T-helper 9 cell (primary cell): ENCODE measurements around the gene ASCC1.
"Not testable (repeated sequence)": the region's sequence is repeated elsewhere in the genome, so short reads cannot be mapped to it uniquely, and the experiment has no call there.

Experiments
- DNase-seq: peaks from one replicate; pipeline ENCODE4 v3.0.0-alpha.2; 2020
- total RNA-seq, 2 donors: gene quantifications; one replicate each; lab custom pipeline; 2026; lab: John Stamatoyannopoulos, UW

The ASCC1 gene, protein sequence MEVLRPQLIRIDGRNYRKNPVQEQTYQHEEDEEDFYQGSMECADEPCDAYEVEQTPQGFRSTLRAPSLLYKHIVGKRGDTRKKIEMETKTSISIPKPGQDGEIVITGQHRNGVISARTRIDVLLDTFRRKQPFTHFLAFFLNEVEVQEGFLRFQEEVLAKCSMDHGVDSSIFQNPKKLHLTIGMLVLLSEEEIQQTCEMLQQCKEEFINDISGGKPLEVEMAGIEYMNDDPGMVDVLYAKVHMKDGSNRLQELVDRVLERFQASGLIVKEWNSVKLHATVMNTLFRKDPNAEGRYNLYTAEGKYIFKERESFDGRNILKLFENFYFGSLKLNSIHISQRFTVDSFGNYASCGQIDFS
- total RNA-seq = 10.4 to 17.1 reads per million in 2 donors

DNA sequence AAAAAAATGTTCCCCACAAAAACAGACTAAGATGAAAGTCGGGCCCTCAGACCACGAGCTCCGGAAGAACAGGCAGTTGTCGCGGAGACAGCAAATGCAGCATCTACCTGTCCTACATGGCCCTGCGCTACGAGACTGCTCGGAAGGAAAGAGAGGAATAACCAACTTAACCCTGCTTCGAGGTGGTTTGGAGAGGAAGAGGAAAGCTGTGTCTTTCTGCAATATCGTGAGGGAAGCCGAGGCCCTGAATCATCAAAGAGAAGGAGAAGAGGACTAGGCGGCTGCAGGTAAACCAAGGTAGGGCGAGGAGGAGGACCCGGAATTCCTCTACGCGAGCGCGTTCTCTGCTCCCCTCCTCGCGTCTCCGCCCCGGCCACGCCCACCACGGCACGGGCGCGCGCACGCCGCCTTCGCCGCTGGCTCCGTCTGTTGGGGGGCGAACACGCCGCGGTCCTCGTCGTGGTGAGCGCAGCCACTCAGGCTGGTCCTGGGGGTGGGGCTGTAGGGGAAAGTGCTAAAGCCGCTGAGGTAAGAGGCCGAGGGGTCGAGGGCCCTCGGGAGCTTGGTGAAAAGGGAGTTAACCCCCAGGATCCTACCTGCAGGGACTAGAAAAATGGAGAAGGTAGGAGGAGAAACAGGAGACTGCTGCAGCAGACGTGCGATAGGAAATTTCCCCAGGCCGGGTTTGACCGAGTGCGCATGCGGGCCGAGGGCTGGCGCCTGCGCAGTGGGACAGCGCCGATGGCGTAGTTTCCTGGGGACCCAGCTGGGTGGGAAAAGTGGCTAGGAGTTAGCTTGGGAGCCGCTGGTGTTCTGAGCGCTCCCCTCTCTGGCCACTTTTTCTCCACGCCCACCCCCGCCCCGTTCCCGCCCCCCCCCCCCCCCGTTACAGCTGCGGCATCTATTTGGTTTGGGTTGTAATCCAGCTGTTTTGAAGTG lies at the start of gene ASCC1, which contains the start of gene ANAPC16:
TSS of gene ASCC1 (minus strand) at position 666 of the 939 bp plus-strand sequence. CDS start 2,978 bp downstream, outside the sequence.
TSS of gene ANAPC16 (plus strand) at position 402 of the 939 bp plus-strand sequence. CDS start 7,903 bp downstream, outside the sequence.
- peak; percentile 90 for DNase-seq

DNA sequence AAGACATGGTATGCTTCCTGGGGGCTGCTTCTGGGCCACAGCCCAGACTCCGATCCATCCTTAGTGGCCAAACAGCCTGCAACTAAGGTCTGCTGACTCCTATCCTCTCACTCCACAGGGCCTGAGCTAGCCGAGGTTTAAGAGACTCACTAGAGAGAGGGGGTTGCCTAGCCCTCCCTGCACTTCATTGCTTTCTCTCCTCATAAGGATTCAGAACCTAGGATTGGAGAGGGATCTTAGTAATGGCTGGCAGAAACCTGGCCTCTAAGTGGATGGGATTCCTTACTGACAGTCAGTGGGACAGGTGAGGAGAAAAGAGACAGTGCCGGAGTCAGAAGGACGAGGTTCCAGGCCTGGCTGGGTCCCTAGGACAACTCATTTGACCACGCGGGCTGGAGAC lies 49.4 kb upstream of the ASCC1 start:
- DNase-seq = no peak

DNA sequence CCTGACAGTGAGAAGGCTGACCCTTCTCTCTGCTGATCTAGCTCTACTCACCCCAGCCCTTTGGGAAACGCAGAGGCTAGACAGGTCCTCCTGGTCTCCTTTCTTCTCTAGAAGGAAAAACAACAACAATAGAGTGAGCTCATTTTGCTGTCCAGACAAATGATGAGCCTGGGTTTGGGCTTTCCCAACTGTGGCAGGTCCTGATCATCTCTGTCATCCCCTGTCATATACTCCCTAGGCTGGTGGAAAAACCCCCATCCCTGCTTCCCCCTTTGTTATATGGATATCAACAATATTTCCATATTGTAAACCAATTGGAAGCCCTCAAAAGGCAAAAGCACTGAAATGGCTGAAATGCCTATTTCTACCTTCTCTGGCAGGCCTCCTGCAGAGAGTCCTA lies 48.5 kb upstream of the ASCC1 start:
- no peak for DNase-seq

DNA sequence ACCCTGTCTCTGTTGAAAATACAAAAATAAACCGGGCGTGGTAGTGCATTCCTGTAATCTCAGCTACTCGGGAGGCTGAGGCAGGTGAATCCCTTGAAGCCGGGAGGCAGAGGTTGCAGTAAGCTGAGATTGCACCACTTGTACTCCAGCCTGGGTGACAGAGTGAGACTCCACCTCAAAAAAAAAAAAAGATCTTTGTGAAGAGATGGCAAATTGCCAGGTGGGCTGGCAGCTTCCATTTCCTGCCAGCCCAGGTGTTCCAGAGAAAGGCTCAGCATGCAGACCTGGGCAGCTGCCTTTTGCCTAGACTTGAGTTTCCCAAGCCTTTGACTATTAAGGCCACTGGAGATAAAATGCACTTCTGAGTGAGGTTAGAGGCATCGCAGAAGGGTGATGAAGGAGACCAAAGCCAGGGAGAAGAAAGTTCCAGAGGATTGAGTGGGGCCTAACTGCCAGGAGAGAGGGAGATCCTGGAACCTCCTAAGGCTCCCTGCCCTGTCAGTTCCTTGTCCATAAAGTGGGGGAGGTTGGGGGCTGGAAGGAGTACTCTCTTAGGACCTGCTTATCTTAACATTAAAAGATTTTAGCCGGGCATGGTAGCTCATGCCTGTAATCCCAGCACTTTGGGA lies 47.7 kb upstream of the ASCC1 start:
- peak; percentile 18 for DNase-seq

DNA sequence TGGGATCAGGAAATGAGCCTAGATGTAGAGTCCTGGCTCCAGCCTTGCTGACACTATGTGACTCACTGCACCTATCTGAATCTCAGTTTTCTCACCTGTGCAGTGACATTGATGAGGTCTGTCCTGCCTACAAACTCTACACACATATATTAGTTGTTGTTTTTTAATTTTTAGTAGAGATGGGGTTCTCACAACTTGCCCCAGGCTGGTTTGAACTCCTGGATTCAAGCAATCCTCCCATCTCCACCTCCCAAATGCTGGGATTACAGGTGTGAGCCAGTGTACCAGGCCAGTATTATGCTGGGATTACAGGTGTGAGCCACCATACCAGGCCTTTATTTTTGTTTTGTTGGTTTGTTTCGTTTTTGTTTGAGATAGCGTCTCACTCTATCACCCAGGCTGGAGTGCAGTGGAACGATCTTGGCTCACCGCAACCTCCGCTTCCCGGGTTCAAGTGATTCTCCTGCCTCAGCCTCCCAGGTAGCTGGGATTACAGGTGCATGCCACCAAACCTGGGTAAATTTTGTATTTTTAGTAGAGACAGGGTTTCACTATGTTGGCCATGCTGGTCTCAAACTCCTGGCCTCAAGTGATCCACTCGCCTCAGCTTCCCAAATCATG lies 45.8 kb upstream of the ASCC1 start:
- DNase-seq = no peak

DNA sequence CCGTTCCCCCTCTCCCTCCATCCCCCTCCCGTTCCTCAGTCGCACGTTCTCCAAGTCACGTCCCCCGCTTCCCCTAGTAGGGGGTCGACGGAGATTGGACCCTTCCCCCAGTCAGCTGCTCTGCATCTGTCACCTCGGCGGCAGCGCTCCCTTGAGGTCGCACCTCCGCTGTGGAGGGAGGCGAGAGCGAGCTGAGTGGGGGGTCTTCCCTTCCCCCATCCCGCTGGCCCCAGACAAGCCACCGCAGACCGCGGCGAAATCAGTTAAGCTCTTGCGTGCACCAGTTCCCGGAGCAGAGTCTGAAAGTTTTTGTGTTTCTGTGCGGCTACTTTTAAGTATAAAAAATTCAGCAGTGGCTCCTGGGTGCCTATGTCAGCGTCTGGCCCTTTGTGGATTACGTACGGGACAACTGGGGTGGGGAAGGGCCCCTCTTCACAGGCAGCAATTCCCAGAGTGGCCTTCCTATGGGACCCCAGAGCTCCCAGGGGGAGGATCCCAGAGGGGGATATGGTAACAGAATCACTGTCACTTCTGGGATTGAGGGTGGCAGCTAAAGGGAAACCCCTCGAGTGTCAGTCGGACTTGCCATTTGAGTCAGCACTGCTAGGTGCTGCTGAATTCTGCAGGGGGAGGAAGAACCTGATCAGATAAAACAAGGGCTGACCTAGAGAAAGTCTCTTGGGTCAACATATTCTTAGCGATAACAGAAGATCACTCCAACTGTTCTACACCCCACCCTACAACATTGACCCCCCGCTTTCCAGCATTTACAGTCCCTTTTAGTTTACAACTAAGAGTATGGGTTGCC lies 45.1 kb upstream of the ASCC1 start:
- peak; percentile 52 for DNase-seq

DNA sequence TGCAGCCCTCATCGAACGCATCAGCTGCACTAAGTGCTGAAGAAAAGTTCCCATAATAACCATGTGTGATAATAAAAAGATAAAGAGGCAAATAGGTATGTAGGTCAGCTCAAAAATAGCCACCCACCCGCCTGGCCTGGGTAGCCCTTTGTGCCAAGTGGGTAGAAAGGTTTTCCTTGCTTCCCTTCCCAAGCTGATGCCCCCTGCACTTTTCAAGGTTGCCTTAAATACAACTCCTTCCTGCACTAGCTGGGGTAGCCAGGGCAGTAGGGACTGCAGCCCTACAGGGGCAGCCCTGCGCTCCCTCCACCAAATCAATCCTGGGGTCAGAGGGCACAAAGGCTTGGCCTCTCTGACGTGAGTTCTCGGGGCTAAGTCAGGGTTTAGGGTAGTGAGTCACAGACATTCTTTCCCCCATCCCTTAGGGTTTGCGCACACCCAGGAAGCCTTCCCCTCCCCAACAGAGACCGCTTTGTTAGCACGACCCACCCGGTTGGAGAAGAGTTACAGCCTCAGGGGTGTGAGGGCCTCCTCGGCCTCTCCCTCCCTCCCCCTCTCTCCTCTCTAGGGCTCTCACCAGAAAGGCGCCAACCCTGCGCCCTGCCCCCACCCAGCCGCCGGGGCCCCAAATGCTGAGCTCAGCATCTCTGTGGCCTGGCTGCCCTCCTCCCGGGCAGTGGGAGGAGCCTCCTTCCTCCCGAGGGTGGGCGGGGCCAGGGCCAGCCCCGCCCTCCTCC lies 44.3 kb upstream of the ASCC1 start:
- peak; percentile 70 for DNase-seq

DNA sequence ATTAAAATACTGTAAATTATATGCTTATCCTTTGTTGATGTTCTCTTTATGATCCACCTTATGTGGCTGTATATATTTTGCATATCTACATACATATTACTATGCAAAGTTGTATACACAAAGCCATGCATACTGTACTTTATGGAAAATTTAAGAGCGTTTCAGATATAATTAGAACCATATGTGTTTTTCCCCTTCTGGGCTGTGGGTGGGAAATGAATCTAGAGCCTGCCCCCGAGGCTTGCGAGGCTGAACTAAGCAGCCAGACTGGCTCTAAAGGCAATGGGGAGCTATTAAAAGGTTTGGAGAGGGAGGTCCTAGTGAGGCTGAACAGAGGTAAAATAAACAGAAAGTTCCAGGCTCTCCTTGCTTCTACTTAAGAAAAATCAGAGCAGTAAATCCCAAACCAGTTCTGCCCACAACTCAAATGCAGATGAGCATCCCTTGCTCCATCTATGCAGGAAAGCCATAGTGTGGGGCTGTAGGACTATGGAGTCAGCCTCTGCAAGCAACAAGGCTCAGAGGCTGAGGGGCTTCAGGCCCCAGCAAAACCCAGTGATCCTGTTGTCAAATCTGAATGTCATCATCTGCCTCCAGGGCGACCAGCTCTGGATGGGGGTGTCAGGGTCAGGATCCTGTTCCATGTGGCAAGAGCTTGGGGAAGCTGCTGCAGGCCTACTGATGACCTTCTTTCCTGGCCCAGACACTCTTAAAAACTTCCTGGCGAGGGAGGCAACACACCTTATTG lies 43.6 kb upstream of the ASCC1 start:
- DNase-seq = no peak

DNA sequence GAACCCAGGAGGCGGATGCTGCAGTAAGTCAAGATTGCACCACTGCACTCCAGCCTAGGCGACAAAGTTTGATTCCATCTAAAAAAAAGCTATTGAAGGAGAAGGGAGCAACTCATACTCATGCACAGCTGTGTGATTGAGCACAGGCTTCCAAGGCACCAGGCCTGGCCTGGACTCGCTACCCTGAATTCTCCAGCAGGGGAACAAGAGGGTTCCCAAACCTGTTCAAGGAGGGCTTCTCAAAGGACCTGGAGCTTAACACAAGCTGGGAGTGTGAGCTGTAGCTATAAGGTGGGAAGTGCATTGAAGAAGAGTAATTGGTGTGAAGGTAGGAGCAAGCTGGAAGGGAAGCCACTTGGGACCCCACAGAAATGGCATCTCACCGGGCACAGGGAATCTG lies 42.5 kb upstream of the ASCC1 start:
- no peak for DNase-seq

DNA sequence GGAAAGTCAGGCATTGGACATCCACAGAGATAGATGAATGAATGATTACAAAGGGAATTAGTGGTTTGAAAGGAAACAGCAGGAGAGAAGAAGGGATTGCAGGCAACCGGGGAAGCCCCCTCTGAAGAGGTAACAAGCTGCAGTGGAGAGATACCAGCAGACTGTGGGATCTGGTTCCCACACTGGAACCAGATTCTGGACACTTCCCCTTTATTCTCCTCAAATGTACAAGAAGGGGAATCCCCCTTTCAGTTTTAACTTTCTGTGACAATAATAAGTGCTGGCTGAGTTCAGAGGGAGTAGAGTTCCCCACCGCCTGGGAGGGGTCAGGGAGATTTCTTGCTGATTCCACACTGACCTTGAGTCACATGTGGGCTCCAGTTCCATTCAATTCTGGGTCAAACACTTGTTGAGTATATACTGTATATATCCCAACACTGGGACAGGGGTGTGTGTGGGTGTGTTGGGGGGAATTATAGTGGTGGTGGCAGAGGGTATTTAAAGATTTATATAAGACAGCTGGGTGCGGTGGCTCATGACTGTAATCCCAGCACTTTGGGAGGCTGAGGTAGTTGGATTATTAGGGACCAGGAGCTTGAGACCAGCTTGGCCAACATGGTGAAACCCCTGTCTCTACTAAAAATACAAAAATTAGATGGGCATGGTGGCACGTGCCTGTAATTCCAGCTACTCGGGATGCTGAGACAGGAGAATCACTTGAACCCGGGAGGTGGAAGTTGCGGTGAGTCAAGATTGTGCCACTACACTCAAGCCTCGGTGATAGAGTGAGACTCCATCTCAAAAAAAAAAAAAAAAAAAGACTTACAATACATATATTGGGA lies 41.2 kb upstream of the ASCC1 start:
- no peak for DNase-seq

DNA sequence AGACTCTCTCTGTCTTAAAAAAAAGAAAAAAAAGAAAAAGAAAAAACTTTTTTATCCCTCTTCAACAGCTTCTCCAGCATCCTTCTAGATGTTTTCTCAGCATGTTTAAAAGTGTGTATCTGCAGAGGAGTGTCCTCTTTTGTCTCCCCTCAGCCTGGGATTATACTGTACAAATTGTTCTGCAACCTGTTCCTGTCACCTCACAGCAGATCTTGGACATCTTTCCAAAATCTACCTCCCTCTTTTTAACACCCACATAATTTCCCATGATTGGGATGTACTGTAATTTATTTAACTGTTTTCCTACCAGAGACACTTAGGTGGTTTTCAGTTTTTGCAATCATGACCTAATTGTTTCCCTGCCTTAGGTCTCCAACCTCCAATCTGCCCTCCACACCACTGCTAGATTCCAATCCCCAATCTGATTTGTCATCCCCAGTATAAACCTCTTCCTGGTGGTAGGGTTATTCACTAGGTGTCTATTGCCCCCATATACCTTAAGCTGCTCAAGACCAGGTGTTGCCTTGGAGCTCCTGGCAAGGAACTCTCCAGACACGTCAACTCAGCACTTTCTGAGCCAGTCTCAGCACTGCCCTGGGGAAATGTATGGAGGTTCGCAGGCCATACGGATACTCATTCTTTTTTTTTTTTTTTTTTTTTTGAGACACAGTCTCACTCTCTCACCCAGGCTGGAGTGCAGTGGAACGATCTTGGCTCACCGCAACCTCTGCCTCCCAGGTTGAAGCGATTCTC lies 40.1 kb upstream of the ASCC1 start:
- DNase-seq = no peak

DNA sequence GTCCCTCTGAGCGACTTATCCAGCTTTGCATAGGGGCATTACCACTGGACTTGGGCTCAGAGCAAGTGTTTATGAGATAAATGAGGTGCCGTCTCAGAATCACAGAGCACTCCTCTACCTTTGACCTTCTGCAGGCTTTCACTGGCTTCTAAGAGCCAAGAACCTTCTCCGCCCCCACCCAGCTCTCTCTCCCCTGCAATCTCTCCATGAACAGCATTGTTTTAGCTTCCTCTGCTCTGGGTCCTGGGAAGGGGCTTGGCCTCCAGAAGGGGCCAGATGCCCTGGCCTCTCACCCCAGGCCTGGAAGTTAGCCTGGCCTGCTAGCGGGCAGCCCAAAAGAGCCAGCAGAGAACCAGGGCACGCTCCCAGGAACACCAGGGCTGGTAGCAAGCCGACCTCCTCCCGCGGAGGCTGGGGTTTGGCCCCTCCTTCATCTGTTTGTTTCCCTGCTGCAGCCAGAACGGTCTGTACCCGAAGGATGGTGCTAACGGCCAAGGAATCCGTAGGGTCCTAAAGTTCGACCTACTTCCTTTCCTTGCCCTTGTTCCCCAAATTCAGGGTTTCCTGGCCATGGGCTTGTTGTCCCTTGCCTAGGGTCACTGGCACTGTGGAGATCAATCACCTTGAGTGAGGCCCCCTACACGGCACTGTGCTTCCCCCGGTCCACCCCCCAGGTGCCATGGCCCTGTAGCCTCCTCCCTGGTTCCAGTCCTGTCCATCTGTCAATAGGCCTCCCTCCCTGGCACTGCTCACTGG lies 38.9 kb upstream of the ASCC1 start:
- DNase-seq = no peak

DNA sequence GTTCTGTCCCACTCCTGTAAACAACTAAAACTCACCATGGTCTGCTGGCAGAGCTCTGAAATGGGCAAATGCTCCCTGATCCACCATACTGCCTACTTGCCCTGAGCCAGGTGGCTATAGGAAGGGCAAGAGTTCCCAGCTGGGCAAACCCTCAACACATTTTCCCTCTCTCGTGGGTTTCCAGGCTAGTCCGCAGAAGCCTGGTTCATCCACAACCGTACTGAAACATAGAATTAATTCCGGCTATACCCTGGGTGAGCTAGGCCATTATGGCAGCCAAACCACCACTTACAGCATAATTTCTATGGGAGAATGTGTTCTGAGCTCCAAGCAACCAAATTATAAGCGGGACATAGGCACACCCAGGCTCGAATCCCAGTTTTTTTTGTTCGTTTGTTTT lies 37.5 kb upstream of the ASCC1 start:
- DNase-seq = no peak

DNA sequence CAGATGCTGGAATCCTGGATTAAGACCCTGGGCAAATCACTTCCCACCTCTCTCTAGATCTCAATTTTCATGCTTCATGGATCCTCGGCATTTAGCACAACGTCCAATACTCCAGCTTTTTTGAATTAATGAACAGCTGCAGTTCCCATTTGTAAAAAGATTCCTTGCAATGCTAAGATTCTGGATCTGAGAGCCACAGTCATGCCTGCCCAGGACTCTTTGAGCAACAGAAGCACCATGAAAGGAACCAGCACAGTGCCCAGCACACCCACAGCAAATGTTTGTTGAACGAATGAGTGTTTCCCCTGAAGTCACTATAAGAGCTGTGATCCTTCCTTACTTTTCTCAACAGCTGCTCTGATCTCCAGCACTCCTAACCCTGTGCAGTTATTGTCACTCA lies 36.9 kb upstream of the ASCC1 start:
- no peak for DNase-seq

DNA sequence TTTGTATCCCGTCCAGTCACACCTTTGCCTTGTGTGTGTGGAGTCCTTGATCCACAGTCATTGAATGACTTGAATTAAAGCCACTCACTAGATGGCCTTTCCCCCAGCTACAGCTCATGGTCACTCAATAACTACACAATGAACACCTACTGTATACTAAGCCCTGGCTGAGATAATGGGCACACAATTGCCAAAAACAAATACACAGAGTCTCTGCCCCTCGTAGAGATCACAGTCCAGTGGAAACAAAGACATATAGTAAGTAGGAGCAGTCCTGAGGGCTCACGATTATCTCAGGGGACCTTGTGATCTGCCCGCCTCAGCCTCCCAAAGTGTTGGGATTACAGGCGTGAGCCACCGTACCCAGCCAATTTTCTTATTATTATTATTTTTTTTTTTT lies 35.6 kb upstream of the ASCC1 start:
- no peak for DNase-seq

DNA sequence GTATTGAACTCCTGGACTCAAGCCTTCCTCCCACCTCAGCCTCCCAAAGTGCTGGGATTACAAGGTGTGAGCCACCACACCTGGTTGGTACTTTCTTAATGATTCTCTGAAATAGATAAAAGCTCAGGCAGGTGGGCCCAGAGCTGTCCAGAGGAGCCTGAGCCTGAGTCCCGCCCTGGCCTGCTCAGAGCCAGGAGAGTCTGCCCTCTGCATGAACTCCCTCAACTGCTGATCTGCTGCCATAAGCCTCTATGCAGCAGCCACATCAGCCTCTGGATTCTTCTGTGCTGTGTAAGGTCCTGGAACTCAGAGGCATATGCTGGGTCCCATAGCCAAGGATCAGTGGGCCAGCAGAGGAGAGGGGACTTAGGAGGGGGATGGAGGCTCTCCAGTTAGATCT lies 34.6 kb upstream of the ASCC1 start:
- no peak for DNase-seq

DNA sequence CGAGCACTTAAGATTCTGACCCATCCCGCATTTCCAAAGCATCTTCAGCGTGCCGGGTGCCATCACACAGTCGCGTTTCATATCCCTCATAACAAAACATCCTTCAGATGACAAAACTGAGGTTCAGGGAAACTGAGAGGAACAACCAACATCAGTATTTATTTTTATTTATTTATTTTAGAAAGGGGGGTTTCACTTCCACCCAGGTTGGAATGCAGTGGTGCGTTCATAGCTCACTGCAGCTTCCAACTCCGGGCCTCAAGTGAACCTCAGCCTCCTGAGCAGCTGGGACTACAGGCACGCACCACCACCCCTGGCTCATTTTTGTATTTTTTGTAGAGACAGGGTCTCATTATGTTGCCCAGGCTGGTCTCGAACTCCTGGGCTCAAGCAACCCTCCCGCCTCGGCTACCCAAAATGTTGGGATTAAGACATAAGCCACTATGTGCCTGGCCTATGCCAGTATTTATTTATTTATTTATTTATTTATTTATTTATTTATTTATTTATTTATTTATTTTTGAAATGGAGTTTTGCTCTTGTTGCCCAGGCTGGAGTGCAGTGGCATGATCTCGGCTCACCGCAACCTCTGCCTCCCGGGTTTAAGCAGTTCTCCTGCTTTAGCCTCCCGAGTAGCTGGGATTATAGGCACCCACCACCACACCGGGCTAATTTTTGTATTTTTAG lies 33.2 kb upstream of the ASCC1 start:
- DNase-seq = not testable (repeated sequence)
